Dedifferentiated amniotic fluid mesenchymal stem cell (primary cell): ENCODE measurements around the gene SELENOI.
"Not testable (repeated sequence)": the region's sequence is repeated elsewhere in the genome, so short reads cannot be mapped to it uniquely, and the experiment has no call there.

Source experiments
- DNase-seq: peaks from one replicate; pipeline ENCODE4 v3.0.0-alpha.2; 2016; ENCODE audit errors: extremely low spot score

The SELENOI gene

GRCh38 chr2:26356771-26357170 lies 10.8 kb downstream of the SELENOI start:
- DNase-seq = no peak

GRCh38 chr2:26359886-26360473 lies 14.0 kb downstream of the SELENOI start:
- DNase-seq = no peak

GRCh38 chr2:26363323-26363722 lies 17.4 kb downstream of the SELENOI start:
- DNase-seq = no peak

GRCh38 chr2:26363958-26364357 lies 18.0 kb downstream of the SELENOI start:
- no peak for DNase-seq

GRCh38 chr2:26364669-26365068 lies 18.7 kb downstream of the SELENOI start:
- no peak for DNase-seq

- no peak for DNase-seq
Measured at GRCh38 chr2:26366957-26367356, 21.0 kb downstream of the SELENOI start.

GRCh38 chr2:26369664-26370063 lies 23.7 kb downstream of the SELENOI start:
- not testable (repeated sequence) for DNase-seq

GRCh38 chr2:26370909-26371308 lies 25.0 kb downstream of the SELENOI start:
- DNase-seq = not testable (repeated sequence)

GRCh38 chr2:26376799-26377198 lies 30.9 kb downstream of the SELENOI start:
- no peak for DNase-seq

GRCh38 chr2:26380281-26380680 lies 34.3 kb downstream of the SELENOI start:
- DNase-seq = no peak

- no peak for DNase-seq
Measured at GRCh38 chr2:26382564-26382963, 36.6 kb downstream of the SELENOI start.

- DNase-seq = no peak
Measured at GRCh38 chr2:26384183-26384582, 38.2 kb downstream of the SELENOI start.

GRCh38 chr2:26384597-26384996 lies 38.7 kb downstream of the SELENOI start:
- DNase-seq = no peak

GRCh38 chr2:26387189-26387588 lies 41.2 kb downstream of the SELENOI start:
- DNase-seq = no peak

- no peak for DNase-seq
Measured at GRCh38 chr2:26394694-26395093, 48.8 kb downstream of the SELENOI start.

GRCh38 chr2:26395394-26395793 lies 49.5 kb downstream of the SELENOI start:
- DNase-seq = no peak

- no peak for DNase-seq
Measured at GRCh38 chr2:26396734-26397298, 50.9 kb downstream of the SELENOI start.

GRCh38 chr2:26399771-26400376 lies 53.9 kb downstream of the SELENOI start:
- no peak for DNase-seq

- DNase-seq = no peak
Measured at GRCh38 chr2:26400723-26401122, 54.8 kb downstream of the SELENOI start.

- DNase-seq = peak; percentile 60
Measured at GRCh38 chr2:26401739-26402541, 56.0 kb downstream of the SELENOI start, which contains the start of gene DRC1. DRC1 (plus strand) TSS chr2:26401920; CDS start chr2:26401990, 70 bp downstream.

GRCh38 chr2:26407526-26407925 lies 61.6 kb downstream of the SELENOI start:
- no peak for DNase-seq

GRCh38 chr2:26409785-26410184 lies 63.8 kb downstream of the SELENOI start:
- no peak for DNase-seq
